Gastrocnemius medialis (tissue), 4 donors: ENCODE results near the gene SLC35F2. TPM values are rescaled to one million over a fixed set of nuclear protein-coding genes. Genes with fewer than 3 reads are reported as not detected.

Experiments used
- ATAC-seq, 2 donors: fragments of 150-250 bp; one replicate each; pipeline ENCODE4 v1.9.1; 2016
- DNase-seq, 2 donors: peaks; one replicate each; pipeline ENCODE4 v3.0.0-alpha.2; 2019
- H3K27ac ChIP-seq, 4 donors: fragments of 200-600 bp; sonication (generic); 1 replicate in 1 of 4; 2 replicates in 3 of 4; pipeline ENCODE4 v1.5.1; 2016 to 2018; ENCODE audit warnings: mild to moderate bottlenecking in 2 of 4, moderate library complexity in 1 of 4
- H3K27me3 ChIP-seq, 3 donors: fragments of 200-600 bp; sonication (generic) in 2 of 3; 1 replicate in 1 of 3; 2 replicates in 2 of 3; pipeline versions ENCODE4 v1.5.1 to v1.6.0; 2016 to 2019; ENCODE audit warnings: mild to moderate bottlenecking in 1 of 3, moderate library complexity in 1 of 3
- H3K36me3 ChIP-seq, 2 donors: fragments of 200-600 bp; sonication (generic) in 1 of 2; one replicate each; pipeline ENCODE4 v1.5.1; 2017 to 2018
- H3K4me1 ChIP-seq, 2 donors: fragments of 200-600 bp; sonication (generic) in 1 of 2; one replicate each; pipeline ENCODE4 v1.5.1; 2016 to 2017; ENCODE audit warnings: mild to moderate bottlenecking in 2 of 2
- H3K4me3 ChIP-seq, 4 donors: fragments of 200-600 bp; sonication (generic) in 3 of 4; 1 replicate in 1 of 4; 2 replicates in 3 of 4; pipeline ENCODE4 v1.5.1; 2016 to 2019; ENCODE audit warnings: mild to moderate bottlenecking in 2 of 4
- H3K9me3 ChIP-seq, 3 donors: fragments of 200-600 bp; sonication (generic) in 2 of 3; 1 replicate in 1 of 3; 2 replicates in 2 of 3; pipeline ENCODE4 v1.5.1; 2016 to 2019
- CTCF ChIP-seq, 5 experiments: fragments of 450-650 bp in 3 of 5; fragments of 200-600 bp in 2 of 5; sonication (generic) in 2 of 5; IDR thresholded peaks in 4 of 5; conservative IDR thresholded peaks in 1 of 5; 1 replicate in 4 of 5; 2 replicates in 1 of 5; pipeline ENCODE4 v1.5.1; 2016 to 2019; ENCODE audit warnings: antibody characterized with exemption in 5 of 5, mild to moderate bottlenecking in 3 of 5, moderate library complexity in 3 of 5
- POLR2A ChIP-seq, 2 donors: fragments of 450-650 bp; IDR thresholded peaks; one replicate each; pipeline ENCODE4 v1.6.1; 2017; ENCODE audit warnings: antibody characterized with exemption in 2 of 2, mild to moderate bottlenecking in 2 of 2, moderate library complexity in 2 of 2
- in situ Hi-C, 4 donors: fragments of 200-750 bp; cut with MboI; loops; one replicate each; pipeline versions ENCODE4 v1.15.0 to v1.8.0; 2017; ENCODE audit warnings: low sequenced_read_pairs in 4 of 4
- intact Hi-C: fragments of 100-400 bp; cut with DNase I; formaldehyde crosslinking; loops from one replicate; pipeline ENCODE4 v1.15.1; 2023; ENCODE audit warnings: low total_unique reads
- total RNA-seq, 4 donors: library from RNA; depleted of rRNA; stranded (reverse); fragments of >200 nt; gene quantifications; one replicate each; pipeline versions ENCODE4 v1.1.0 to v1.2.3, GENCODE V29; 2016

Gene SLC35F2
- total RNA-seq, 4 donors from 2014 or later: 1.3 to 5.4 (median 1.7) TPM

GRCh38 chr11:107830915-107831540 lies 27.6 kb downstream of the SLC35F2 start:
- Histone ChIP-seq H3K27ac (no peak overlapping the region), H3K27me3 (no peaks in the 10 kb centered on the region), H3K4me1 (no peaks in the 10 kb centered on the region), H3K36me3 (no peaks in the 10 kb centered on the region), H3K4me3 (no peak overlapping the region), H3K9me3 (no peaks in the 10 kb centered on the region)
- intact Hi-C loops (no loop called here), in situ Hi-C loops (no loop called here)
- TF ChIP-seq CTCF (IDR thresholded peaks at IDR 0.05 in 4 of 5, conservative IDR thresholded peaks at IDR 0.05 in 1 of 5) (no peak), POLR2A (IDR thresholded peaks at IDR 0.05) (no peak)
- DNase-seq (no peak), ATAC-seq (no peak)

- DNase-seq: no peak
- Histone ChIP-seq H3K36me3 (no peaks in the 10 kb centered on the region), H3K4me3 (no peak overlapping the region), H3K27me3 (no peaks in the 10 kb centered on the region), H3K27ac (no peak overlapping the region), H3K4me1 (no peaks in the 10 kb centered on the region), H3K9me3 (no peaks in the 10 kb centered on the region)
- ATAC-seq: no peak
- intact Hi-C loops (no loop called here), in situ Hi-C loops (no loop called here)
- TF ChIP-seq POLR2A (IDR thresholded peaks at IDR 0.05) (no peak), CTCF (IDR thresholded peaks at IDR 0.05 in 4 of 5, conservative IDR thresholded peaks at IDR 0.05 in 1 of 5) (no peak)
Observed at GRCh38 chr11:107827041-107827440, 31.5 kb downstream of the SLC35F2 start.

GRCh38 chr11:107825875-107826274 lies 32.7 kb downstream of the SLC35F2 start:
- Histone ChIP-seq H3K36me3 (no peaks in the 10 kb centered on the region), H3K4me3 (no peak overlapping the region), H3K4me1 (no peaks in the 10 kb centered on the region), H3K9me3 (no peaks in the 10 kb centered on the region), H3K27ac (no peak overlapping the region), H3K27me3 (no peaks in the 10 kb centered on the region)
- in situ Hi-C loops: no loop called here
- ATAC-seq (no peak), DNase-seq (no peak)
- intact Hi-C loops: no loop called here
- TF ChIP-seq CTCF (IDR thresholded peaks at IDR 0.05 in 4 of 5, conservative IDR thresholded peaks at IDR 0.05 in 1 of 5) (no peak), POLR2A (IDR thresholded peaks at IDR 0.05) (no peak)

GRCh38 chr11:107824668-107825369 lies 33.8 kb downstream of the SLC35F2 start:
- intact Hi-C loops: no loop called here
- TF ChIP-seq POLR2A (IDR thresholded peaks at IDR 0.05) (no peak), CTCF (IDR thresholded peaks at IDR 0.05 in 4 of 5, conservative IDR thresholded peaks at IDR 0.05 in 1 of 5) (no peak)

More at GRCh38 chr11:107824668-107825369, 33.8 kb downstream of the SLC35F2 start:
- no peaks in the 10 kb centered on the region for H3K9me3 ChIP-seq
- H3K27ac ChIP-seq: no peak overlapping the region
- no peaks in the 10 kb centered on the region for H3K27me3 ChIP-seq
- DNase-seq (no peak), ATAC-seq (no peak)
- no peaks in the 10 kb centered on the region for H3K4me1 ChIP-seq
- no peak overlapping the region for H3K4me3 ChIP-seq
- in situ Hi-C loops: no loop called here
- no peaks in the 10 kb centered on the region for H3K36me3 ChIP-seq
